ENCODE measurements around the gene HIVEP2. TPM values are rescaled to one million over a fixed set of nuclear protein-coding genes. Genes with fewer than 3 reads are reported as not detected.
A peak's percentile ranks its signal among the peaks of the same experiment; 100 is the strongest.

The HIVEP2 gene
- total RNA-seq, 1 experiment from 2014 or later = 8.2 TPM

- Histone ChIP-seq H3K27ac (no peak overlapping the region), H3K9me3 (replicated peaks) (no peaks in the 10 kb centered on the region)
- no peak for DNase-seq
Observed at GRCh38 chr6:142950291-142950690, 5.3 kb upstream of the HIVEP2 start.

GRCh38 chr6:142947714-142948480 is 2.9 kb upstream of the HIVEP2 start:
- no peaks in the 10 kb centered on the region for H3K9me3 ChIP-seq (replicated peaks)
- H3K27me3 ChIP-seq = no peaks in the 10 kb centered on the region
- H3K36me3 ChIP-seq = no peaks in the 10 kb centered on the region
- H3K4me3 ChIP-seq = peak overlapping the region; percentile 96
- H3K4me1 ChIP-seq = peaks cover 4% of the 10 kb centered on the region; the same call in 1 of the 2 replicates
- DNase-seq = peak in 1 of 2 experiments; percentile 8
- H3K27ac ChIP-seq = peak overlapping the region; percentile 12; the same call in 1 of the 2 replicates

More at GRCh38 chr6:142950291-142950690, 5.3 kb upstream of the HIVEP2 start:
- Histone ChIP-seq H3K27me3 (no peaks in the 10 kb centered on the region), H3K4me1 (no peaks in the 10 kb centered on the region), H3K36me3 (no peaks in the 10 kb centered on the region), H3K4me3 (no peak overlapping the region)

DNA sequence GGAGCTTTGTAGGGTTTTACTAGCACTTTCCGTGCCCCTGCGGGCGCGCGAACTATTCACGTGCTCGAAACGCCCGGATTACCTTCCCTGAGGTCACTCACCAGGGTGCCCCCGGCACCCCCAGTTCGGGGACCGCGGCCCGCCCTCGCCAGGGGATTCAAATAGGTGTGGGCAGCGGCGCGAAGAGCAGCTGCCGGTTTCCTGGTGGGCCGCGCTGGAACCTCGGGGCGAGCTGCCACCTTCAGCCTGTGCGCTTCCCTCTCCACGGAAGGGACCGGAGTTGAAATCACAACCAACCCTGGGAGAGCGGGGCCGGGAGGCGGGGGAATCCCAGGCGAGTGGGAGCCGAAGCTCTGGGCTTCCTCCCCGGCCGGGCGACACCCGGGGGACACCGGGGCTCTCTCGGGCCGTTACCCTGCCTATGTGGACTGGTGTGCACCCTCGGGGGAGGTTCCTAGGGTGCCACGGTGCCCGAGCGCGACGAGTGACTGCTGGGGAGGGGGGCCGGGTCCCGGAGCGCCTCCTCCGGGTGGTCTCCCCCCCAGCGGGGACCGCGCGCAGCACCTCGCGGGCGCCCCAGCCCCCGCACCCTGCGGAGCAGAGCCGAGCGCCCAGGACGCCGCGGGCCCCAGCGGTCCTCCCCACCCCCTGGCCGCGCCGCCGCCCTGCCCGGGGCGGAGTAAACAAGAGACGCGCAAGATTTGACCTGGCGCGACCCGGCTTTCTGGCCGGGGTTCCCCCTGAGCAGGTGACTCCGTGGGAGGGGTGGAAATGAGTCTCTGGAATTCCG is 2.1 kb upstream of the HIVEP2 start:
- peak overlapping the region; percentile 56 for H3K27ac ChIP-seq

GRCh38 chr6:142946181-142946923 is 1.4 kb upstream of the HIVEP2 start:
- Histone ChIP-seq H3K36me3 (no peaks in the 10 kb centered on the region), H3K27me3 (no peaks in the 10 kb centered on the region), H3K27ac (peak overlapping the region; percentile 56), H3K4me1 (peaks cover 11% of the 10 kb centered on the region; the same call in 1 of the 2 replicates), H3K9me3 (replicated peaks) (no peaks in the 10 kb centered on the region), H3K4me3 (peak overlapping the region; percentile 96)
- peak; percentile 95 to 96 for DNase-seq

More for the DNA sequence above, 2.1 kb upstream of the HIVEP2 start:
- no peaks in the 10 kb centered on the region for H3K36me3 ChIP-seq
- H3K27me3 ChIP-seq = no peaks in the 10 kb centered on the region
- H3K9me3 ChIP-seq (replicated peaks) = no peaks in the 10 kb centered on the region
- H3K4me1 ChIP-seq = peaks cover 11% of the 10 kb centered on the region; the same call in 1 of the 2 replicates
- H3K4me3 ChIP-seq = peak overlapping the region; percentile 96
- peak; percentile 66 to 72 for DNase-seq

DNA sequence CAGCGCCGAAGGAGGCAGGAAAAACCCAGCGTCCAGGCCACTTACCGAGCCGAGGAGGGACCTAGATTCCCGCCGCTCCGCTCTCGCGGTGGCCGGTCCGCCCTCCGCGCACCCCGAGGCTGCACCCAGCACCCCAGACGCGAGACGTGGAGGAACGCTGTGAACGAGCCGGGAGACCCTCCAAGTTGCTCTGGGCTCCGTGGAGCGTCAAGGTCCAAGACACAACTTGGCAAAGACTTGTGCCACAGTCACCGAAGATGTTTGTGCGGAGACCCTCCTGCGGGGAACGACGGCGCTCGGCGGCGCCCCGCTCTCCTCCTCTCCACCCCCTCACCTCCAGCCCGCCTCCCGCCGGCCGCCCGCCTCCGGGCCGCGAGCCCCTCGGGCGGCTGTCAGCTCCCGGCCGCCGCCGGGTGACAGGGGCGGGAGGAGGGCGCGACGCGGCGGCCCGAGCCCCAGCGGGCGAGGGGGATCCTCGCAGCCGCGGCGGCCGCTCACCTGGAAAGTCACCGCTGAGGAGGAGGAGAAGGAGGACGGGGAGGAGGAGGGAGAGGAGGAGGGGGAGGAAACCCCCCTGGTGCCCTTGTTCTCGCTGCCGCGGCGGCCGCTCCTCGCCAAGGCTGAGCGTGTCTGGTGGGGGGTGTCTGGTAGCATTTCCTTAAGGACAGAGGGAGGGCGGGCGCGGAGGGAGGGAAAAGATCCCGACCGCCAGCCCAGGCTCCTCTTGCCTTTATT is 637 bp upstream of the HIVEP2 start:
- H3K9me3 ChIP-seq (replicated peaks) = no peaks in the 10 kb centered on the region
- H3K27me3 ChIP-seq = no peaks in the 10 kb centered on the region
- peak overlapping the region; percentile 56 for H3K27ac ChIP-seq
- no peaks in the 10 kb centered on the region for H3K36me3 ChIP-seq
- peaks cover 11% of the 10 kb centered on the region; the same call in 1 of the 2 replicates for H3K4me1 ChIP-seq
- peak; percentile 58 to 65 for DNase-seq
- peak overlapping the region; percentile 96 for H3K4me3 ChIP-seq

- no peaks in the 10 kb centered on the region for H3K36me3 ChIP-seq
- no peaks in the 10 kb centered on the region for H3K9me3 ChIP-seq (replicated peaks)
- peak overlapping the region; percentile 68 for H3K27ac ChIP-seq
- H3K4me3 ChIP-seq = peak overlapping the region; percentile 96
- peaks cover 11% of the 10 kb centered on the region; the same call in 1 of the 2 replicates for H3K4me1 ChIP-seq
- H3K27me3 ChIP-seq = no peaks in the 10 kb centered on the region
- peak; percentile 73 to 76 for DNase-seq
Observed at GRCh38 chr6:142944124-142945048, 590 bp downstream of the HIVEP2 start.

- Histone ChIP-seq H3K9me3 (replicated peaks) (no peaks in the 10 kb centered on the region), H3K27ac (peak overlapping the region; percentile 68; the same call in 1 of the 2 replicates), H3K4me1 (peaks cover 11% of the 10 kb centered on the region; the same call in 1 of the 2 replicates), H3K27me3 (no peaks in the 10 kb centered on the region), H3K4me3 (peak overlapping the region; percentile 96), H3K36me3 (no peaks in the 10 kb centered on the region)
- peak in 1 of 2 experiments; percentile 5 for DNase-seq
Observed at GRCh38 chr6:142943711-142944123, 1.3 kb downstream of the HIVEP2 start.

- Histone ChIP-seq H3K4me3 (no peak overlapping the region), H3K9me3 (replicated peaks) (no peaks in the 10 kb centered on the region), H3K27ac (no peak overlapping the region), H3K36me3 (no peaks in the 10 kb centered on the region), H3K4me1 (peaks cover 11% of the 10 kb centered on the region; the same call in 1 of the 2 replicates), H3K27me3 (no peaks in the 10 kb centered on the region)
- DNase-seq = peak in 1 of 2 experiments; percentile 31
Observed at GRCh38 chr6:142942805-142943227, 2.2 kb downstream of the HIVEP2 start.

DNA sequence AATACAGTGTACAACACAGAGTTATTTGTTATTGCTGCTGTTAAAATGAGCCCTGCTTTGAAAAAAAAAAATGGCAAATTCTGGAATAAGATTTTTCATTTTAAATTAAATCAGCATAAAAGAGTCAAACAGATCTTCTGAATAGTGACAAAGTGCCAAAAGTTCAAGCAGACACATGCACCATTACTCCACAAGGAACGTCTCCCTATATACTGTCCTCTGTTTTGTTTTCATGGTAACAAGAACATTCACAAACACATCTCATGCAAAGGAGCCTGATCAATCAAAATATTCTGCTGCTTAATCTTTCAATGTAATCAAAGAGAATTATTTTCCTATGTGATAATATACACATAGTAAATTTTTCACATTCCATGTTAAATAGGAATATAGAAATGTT is 2.7 kb downstream of the HIVEP2 start:
- DNase-seq = no peak
- no peaks in the 10 kb centered on the region for H3K9me3 ChIP-seq (replicated peaks)
- peaks cover 11% of the 10 kb centered on the region; the same call in 1 of the 2 replicates for H3K4me1 ChIP-seq
- no peaks in the 10 kb centered on the region for H3K27me3 ChIP-seq
- no peaks in the 10 kb centered on the region for H3K36me3 ChIP-seq
- H3K4me3 ChIP-seq = no peak overlapping the region
- H3K27ac ChIP-seq = no peak overlapping the region

- H3K27ac ChIP-seq = no peak overlapping the region
- no peak overlapping the region for H3K4me3 ChIP-seq
- no peaks in the 10 kb centered on the region for H3K27me3 ChIP-seq
- DNase-seq = no peak
- no peaks in the 10 kb centered on the region for H3K9me3 ChIP-seq (replicated peaks)
- no peaks in the 10 kb centered on the region for H3K36me3 ChIP-seq
- H3K4me1 ChIP-seq = peaks cover 11% of the 10 kb centered on the region; the same call in 1 of the 2 replicates
Observed at GRCh38 chr6:142941018-142941417, 4.0 kb downstream of the HIVEP2 start.

DNA sequence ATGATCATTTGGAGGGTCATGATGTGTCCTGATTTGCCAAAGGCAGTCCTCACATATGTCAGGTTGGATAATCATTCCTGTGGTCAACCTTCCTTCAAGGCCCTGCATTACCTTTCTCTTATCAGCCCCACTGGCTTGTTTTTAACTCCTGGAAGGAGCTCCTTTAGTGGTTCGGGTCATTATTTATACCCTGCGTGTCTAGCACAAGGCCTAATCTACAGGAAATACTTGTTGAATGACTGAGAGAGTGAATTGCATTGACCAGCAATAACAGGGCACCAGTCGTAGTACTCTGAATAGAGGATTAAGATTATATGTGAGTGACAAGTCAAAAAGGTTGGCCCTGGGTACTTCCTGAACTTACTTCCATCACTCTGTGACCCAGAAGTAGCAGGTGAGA is 4.5 kb downstream of the HIVEP2 start:
- Histone ChIP-seq H3K4me1 (peaks cover 11% of the 10 kb centered on the region; the same call in 1 of the 2 replicates), H3K9me3 (replicated peaks) (no peaks in the 10 kb centered on the region), H3K27ac (no peak overlapping the region), H3K27me3 (no peaks in the 10 kb centered on the region), H3K4me3 (no peak overlapping the region), H3K36me3 (no peaks in the 10 kb centered on the region)
- no peak for DNase-seq

GRCh38 chr6:142938510-142938909 is 6.5 kb downstream of the HIVEP2 start:
- no peak for DNase-seq
- Histone ChIP-seq H3K9me3 (replicated peaks) (no peaks in the 10 kb centered on the region), H3K27me3 (no peaks in the 10 kb centered on the region)

GRCh38 chr6:142937986-142938385 is 7.0 kb downstream of the HIVEP2 start:
- Histone ChIP-seq H3K4me3 (no peak overlapping the region), H3K9me3 (replicated peaks) (no peaks in the 10 kb centered on the region), H3K36me3 (no peaks in the 10 kb centered on the region), H3K4me1 (peaks cover 7% of the 10 kb centered on the region; the same call in 1 of the 2 replicates), H3K27ac (no peak overlapping the region), H3K27me3 (no peaks in the 10 kb centered on the region)
- no peak for DNase-seq

More at GRCh38 chr6:142938510-142938909, 6.5 kb downstream of the HIVEP2 start:
- Histone ChIP-seq H3K4me1 (peaks cover 11% of the 10 kb centered on the region; the same call in 1 of the 2 replicates), H3K36me3 (no peaks in the 10 kb centered on the region), H3K4me3 (no peak overlapping the region), H3K27ac (no peak overlapping the region)

Measured in SJCRH30 (cell line).